Neutrophil (primary cell): ENCODE measurements around the gene BCORL1.

ENCODE experiments used
- H3K27ac ChIP-seq: fragments of 200-600 bp; sonication (generic); 2 replicates; pipeline ENCODE4 v1.5.1; 2016; ENCODE audit warnings: mild to moderate bottlenecking, moderate library complexity
- H3K27me3 ChIP-seq: fragments of 200-600 bp; sonication (generic); 2 replicates; pipeline ENCODE4 v1.6.0; 2016; ENCODE audit warnings: mild to moderate bottlenecking
- H3K36me3 ChIP-seq: fragments of 200-600 bp; sonication (generic); 2 replicates; pipeline ENCODE4 v1.5.1; 2017
- H3K4me1 ChIP-seq, 2 experiments: fragments of 200-600 bp in 1 of 2; sonication (generic) in 1 of 2; 1 replicate in 1 of 2; 2 replicates in 1 of 2; pipeline versions ENCODE4 v1.5.1 to v1.6.1; 2013 to 2016; ENCODE audit warnings: low read depth in 1 of 2, low read length in 1 of 2, mild to moderate bottlenecking in 1 of 2, moderate library complexity in 1 of 2; ENCODE audit not compliant: control insufficient read depth in 1 of 2, insufficient read depth in 1 of 2
- H3K4me3 ChIP-seq, 2 experiments: fragments of 200-600 bp in 1 of 2; sonication (generic) in 1 of 2; 1 replicate in 1 of 2; 2 replicates in 1 of 2; pipeline ENCODE4 v1.5.1; 2013 to 2016; ENCODE audit warnings: low read depth in 1 of 2, low read length in 1 of 2, mild to moderate bottlenecking in 1 of 2, moderate library complexity in 1 of 2
- H3K9me3 ChIP-seq: fragments of 200-600 bp; sonication (generic); 2 replicates; pipeline ENCODE4 v1.5.1; 2016
- TF ChIP-seq, protein P1 (sequence below): fragments of 200-600 bp; sonication (generic); IDR thresholded peaks from 2 replicates; pipeline ENCODE4 v1.5.1; 2016; ENCODE audit warnings: antibody characterized with exemption

BCORL1 gene

DNA sequence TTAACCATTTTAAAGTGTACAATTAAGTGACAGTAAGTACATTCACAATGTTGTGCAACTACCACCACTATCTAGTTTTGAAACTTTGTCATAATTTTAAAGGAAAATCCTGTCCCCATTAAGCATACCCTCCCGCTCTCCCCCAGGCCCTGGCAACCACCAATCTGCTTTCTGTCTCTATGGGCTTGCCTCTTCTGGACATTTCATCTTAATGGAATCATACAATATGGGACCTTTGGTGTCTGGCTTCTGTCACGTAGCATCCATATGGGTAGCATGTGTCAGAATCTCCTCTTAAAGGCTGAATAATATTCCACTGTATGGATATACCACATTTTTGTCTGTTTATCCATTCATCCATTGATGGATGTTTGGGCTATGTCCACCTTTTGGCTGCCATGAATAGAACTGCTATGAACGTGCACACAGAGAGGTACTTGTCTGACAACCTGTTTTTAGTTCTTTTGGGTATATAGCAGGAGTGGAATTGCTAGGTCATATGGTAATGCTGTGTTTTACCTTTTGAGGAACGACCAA, 66.3 kb downstream of the BCORL1 start:
- Histone ChIP-seq H3K27me3 (no peaks in the 10 kb centered on the region), H3K9me3 (no peaks in the 10 kb centered on the region), H3K36me3 (peaks cover 85% of the 10 kb centered on the region), H3K4me1 (no peaks in the 10 kb centered on the region), H3K27ac (no peak overlapping the region), H3K4me3 (no peak overlapping the region)
- TF ChIP-seq, protein P1, sequence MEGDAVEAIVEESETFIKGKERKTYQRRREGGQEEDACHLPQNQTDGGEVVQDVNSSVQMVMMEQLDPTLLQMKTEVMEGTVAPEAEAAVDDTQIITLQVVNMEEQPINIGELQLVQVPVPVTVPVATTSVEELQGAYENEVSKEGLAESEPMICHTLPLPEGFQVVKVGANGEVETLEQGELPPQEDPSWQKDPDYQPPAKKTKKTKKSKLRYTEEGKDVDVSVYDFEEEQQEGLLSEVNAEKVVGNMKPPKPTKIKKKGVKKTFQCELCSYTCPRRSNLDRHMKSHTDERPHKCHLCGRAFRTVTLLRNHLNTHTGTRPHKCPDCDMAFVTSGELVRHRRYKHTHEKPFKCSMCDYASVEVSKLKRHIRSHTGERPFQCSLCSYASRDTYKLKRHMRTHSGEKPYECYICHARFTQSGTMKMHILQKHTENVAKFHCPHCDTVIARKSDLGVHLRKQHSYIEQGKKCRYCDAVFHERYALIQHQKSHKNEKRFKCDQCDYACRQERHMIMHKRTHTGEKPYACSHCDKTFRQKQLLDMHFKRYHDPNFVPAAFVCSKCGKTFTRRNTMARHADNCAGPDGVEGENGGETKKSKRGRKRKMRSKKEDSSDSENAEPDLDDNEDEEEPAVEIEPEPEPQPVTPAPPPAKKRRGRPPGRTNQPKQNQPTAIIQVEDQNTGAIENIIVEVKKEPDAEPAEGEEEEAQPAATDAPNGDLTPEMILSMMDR: no peak

DNA sequence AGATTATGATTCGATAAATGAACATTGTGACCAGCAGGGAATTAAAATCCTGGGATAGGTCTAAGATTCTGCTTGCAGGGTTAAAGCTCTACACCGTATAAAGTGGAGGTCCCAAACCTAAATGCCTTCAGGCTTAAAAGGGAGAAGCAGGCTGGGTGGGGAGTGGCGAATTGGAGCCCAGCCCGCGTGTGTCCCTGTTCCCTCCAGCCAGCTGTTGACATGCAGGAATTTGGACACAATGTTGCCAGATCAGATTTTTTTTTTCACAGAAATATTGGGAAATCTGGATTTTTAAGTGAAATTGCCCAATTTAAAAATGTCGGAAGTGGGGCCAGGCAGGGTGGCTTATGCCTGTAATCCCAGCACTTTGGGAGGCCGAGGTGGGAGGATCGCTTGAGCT, 67.4 kb downstream of the BCORL1 start:
- Histone ChIP-seq H3K36me3 (peaks cover 83% of the 10 kb centered on the region), H3K4me1 (no peaks in the 10 kb centered on the region), H3K27me3 (no peaks in the 10 kb centered on the region), H3K27ac (no peak overlapping the region), H3K4me3 (no peak overlapping the region), H3K9me3 (no peaks in the 10 kb centered on the region)
- TF ChIP-seq, protein P1: no peak

DNA sequence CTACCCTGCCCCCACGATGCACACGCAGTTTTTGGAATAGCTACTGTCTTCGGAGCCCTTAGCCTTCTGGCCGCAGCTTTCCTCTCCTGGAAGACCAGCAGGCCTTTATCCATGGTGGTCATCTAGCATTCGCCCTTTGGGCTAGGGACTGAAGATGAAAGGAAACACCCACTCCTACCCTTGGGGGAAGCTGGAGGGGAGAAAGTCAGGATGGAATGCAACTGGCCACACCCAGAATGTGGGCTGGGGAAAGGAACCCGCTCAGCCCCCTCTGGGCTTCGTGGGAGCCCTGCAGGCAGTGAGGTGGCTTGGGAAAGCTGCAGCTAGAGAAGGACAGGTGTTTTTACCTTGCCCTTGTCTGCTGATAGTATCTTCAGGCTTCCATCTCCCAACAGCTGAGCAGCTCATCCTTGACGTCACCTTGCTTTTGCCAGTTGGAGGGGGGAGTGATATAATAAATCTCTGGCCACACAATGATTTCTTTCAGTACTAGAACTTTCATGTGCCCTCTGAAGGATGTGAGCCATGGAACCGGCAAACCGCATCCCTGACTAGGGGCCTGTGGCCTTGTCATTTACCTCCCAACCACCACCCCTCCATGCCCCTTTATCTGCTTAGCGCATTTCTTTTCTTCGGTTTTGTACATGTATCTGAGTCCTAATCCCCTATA, 68.9 kb downstream of the BCORL1 start:
- no peak overlapping the region for H3K4me3 ChIP-seq
- H3K27me3 ChIP-seq: no peaks in the 10 kb centered on the region
- no peaks in the 10 kb centered on the region for H3K9me3 ChIP-seq
- no peak overlapping the region for H3K27ac ChIP-seq
- TF ChIP-seq, protein P1: no peak
- H3K36me3 ChIP-seq: peaks cover 84% of the 10 kb centered on the region
- H3K4me1 ChIP-seq: no peaks in the 10 kb centered on the region

DNA sequence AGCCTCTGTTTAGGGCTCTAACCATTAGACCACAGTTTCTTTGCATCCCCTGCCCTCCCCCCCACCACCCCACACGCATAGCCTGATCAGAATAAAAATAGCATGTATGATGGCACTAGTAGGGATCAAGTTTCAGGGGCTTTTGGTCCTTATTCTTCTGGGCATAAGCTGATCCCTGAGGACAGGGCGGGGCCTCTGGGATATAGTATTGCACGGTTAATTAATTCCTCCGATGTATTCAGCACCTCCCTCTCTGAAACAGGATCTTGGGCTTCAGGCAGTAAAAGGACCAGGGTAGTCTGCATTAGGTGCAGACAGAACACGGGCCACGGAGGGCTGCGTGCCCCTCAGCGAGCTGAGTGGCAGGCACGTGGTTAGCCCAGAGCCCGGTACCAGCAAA, 70.8 kb downstream of the BCORL1 start:
- no peaks in the 10 kb centered on the region for H3K9me3 ChIP-seq
- H3K4me1 ChIP-seq: no peaks in the 10 kb centered on the region
- no peaks in the 10 kb centered on the region for H3K27me3 ChIP-seq
- no peak overlapping the region for H3K4me3 ChIP-seq
- H3K27ac ChIP-seq: no peak overlapping the region
- H3K36me3 ChIP-seq: peaks cover 74% of the 10 kb centered on the region
- TF ChIP-seq, protein P1: no peak

DNA sequence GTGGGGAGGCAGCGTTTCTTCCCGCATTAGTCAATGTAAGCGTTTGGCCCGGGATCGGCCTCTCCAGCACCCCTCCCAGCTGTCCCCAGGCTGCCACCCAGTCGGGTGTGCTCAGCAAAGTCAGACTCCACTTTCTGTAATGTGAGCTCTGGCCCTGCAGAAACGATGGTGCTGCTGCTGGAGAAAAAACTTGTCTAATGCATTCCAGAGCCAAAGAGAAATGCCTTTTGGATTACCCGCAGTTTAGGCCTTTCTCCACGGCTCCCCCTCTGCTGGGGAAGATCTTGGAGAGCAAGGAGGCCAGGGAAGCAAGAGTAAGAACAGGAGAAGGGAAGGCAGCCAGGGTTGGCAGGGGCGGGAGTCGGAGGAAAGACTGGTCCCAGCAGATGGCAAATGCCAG, 72.7 kb downstream of the BCORL1 start:
- Histone ChIP-seq H3K27me3 (no peaks in the 10 kb centered on the region), H3K4me3 (no peak overlapping the region), H3K27ac (no peak overlapping the region), H3K4me1 (peaks cover 2 to 7% of the 10 kb centered on the region in 2 experiments), H3K36me3 (peaks cover 56% of the 10 kb centered on the region), H3K9me3 (no peaks in the 10 kb centered on the region)
- TF ChIP-seq, protein P1: no peak
